ENCODE data around the gene SPEF1.

The SPEF1 gene

GRCh38 chr20:3786665-3787323 lies 5.5 kb upstream of the SPEF1 start, which contains the start of gene CENPB:
Gene CENPB, minus strand, starts transcription at chr20:3786740. Its CDS starts 257 bp downstream, at chr20:3786483.
- peak within 1 kb of the TSS; percentile 59 for H3K4me3 ChIP-seq (ENCODE audit: low read depth, low read length)
- TF ChIP-seq, protein P1, sequence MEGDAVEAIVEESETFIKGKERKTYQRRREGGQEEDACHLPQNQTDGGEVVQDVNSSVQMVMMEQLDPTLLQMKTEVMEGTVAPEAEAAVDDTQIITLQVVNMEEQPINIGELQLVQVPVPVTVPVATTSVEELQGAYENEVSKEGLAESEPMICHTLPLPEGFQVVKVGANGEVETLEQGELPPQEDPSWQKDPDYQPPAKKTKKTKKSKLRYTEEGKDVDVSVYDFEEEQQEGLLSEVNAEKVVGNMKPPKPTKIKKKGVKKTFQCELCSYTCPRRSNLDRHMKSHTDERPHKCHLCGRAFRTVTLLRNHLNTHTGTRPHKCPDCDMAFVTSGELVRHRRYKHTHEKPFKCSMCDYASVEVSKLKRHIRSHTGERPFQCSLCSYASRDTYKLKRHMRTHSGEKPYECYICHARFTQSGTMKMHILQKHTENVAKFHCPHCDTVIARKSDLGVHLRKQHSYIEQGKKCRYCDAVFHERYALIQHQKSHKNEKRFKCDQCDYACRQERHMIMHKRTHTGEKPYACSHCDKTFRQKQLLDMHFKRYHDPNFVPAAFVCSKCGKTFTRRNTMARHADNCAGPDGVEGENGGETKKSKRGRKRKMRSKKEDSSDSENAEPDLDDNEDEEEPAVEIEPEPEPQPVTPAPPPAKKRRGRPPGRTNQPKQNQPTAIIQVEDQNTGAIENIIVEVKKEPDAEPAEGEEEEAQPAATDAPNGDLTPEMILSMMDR (IDR thresholded peaks at IDR 0.05; ENCODE audit: borderline replicate concordance, insufficient read depth, low read depth, low read length), result peak; percentile 85

DNA sequence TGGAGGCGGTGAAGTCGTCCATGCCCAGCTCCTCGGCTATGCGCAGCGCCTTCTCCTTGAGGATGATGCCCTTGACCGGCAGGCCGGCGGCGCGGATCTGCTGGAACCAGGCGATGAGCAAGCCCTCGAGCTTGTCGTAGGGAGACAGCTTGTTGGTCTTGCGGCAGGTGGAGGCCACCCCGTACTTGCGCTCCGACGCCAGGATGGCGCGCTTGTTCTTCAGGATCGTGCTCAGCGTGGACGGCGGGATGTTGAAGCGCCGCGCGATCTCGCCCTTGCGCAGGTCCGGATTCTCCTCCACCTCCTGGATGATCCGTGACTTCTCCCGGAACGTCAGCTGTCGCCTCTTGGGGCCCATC lies 4.9 kb upstream of the SPEF1 start:
- TF ChIP-seq, protein P1 (IDR thresholded peaks at IDR 0.05; ENCODE audit: borderline replicate concordance, insufficient read depth, low read depth, low read length), result no peak
- H3K4me3 ChIP-seq (ENCODE audit: low read depth, low read length), result peak overlapping the region; percentile 59

DNA sequence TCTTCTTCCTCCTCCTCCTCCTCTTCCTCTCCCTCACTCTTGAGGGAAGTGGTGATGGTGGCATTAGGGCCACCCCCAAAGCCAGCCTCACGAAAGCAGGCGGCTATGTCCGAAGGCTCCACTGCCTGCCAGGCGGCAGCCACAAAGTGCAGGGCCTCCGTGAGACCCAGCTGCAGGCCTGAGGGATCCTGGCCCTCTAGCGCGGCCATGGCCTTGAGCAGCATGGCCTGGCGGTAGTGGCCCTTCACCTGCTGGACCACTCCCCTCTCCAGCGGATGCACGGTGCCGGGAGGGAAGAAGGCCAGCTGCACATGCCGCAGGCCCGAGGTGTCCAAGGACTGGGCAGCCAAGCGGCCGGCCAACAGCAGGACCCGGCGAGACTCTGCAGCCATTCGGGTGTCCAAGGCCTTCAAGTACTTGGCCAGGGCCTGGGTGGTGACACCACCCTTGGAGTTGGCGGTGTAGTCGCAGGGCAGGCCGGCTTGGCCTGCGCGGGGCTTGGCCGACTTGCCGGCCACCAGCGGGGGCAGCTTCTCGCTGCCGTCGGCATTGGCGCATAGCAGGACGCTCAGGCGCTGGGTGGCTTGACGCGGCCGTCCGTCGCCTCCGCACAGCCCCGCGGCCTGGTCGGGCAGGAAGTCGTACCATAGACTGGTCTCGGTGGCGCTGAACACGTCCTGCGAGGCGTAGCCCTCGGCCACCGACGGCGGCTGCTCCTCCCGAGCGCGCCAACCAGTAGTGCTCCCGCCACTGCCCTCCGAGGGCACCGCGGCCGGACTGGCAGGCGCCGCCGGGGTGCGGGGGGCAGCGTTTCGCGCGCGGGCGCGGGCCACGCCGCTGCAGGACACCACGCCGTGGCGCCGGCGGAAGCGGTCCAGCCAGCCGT lies 4.2 kb upstream of the SPEF1 start:
- TF ChIP-seq, protein P1 (IDR thresholded peaks at IDR 0.05; ENCODE audit: borderline replicate concordance, insufficient read depth, low read depth, low read length), result no peak
- H3K4me3 ChIP-seq (ENCODE audit: low read depth, low read length), result peak overlapping the region; percentile 59

GRCh38 chr20:3784863-3785239 lies 3.6 kb upstream of the SPEF1 start:
- no peak overlapping the region for H3K4me3 ChIP-seq (ENCODE audit: low read depth, low read length)
- TF ChIP-seq, protein P1 (IDR thresholded peaks at IDR 0.05; ENCODE audit: borderline replicate concordance, insufficient read depth, low read depth, low read length), result no peak

DNA sequence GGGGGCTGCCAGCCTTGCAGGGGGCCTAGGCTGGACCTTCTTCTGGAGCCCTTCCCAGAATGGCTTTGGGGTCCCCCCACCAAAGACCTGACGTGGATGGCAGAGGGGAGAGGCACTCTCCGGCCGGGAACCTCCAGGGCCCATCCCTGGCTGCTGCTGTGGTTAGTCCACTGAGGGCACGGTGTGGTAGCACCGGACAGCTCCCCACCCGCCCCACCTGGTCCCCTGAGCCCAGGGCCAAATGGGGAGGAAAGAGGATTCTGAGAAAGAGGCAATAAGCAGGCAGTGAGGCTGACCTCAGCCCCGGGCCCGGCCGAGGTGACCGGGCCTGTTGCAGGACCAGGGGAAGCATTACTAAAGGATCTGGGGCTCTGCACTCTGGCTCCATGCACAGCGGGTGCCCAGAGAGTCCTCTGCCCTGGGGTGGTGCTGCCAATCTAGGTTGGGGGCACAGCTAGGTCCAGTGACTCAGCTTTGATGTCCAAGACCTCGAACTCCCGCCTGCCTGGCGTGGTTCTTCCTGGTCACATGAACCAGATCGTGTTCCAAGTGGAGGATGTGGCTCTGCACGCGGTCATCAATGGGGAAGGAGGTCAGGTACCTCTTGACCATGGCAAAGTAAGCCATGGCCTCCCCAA lies 3.1 kb upstream of the SPEF1 start:
- TF ChIP-seq, protein P1 (IDR thresholded peaks at IDR 0.05; ENCODE audit: borderline replicate concordance, insufficient read depth, low read depth, low read length), result no peak
- H3K4me3 ChIP-seq (ENCODE audit: low read depth, low read length), result no peak overlapping the region

GRCh38 chr20:3783511-3784195 lies 2.4 kb upstream of the SPEF1 start:
- TF ChIP-seq, protein P1 (IDR thresholded peaks at IDR 0.05; ENCODE audit: borderline replicate concordance, insufficient read depth, low read depth, low read length), result no peak
- H3K4me3 ChIP-seq (ENCODE audit: low read depth, low read length), result no peak overlapping the region
